ENCODE measurements around the gene SLC2A8.
A peak's percentile ranks its signal among the peaks of the same experiment; 100 is the strongest.

SLC2A8 gene

GRCh38 chr9:127396808-127397645 lies at the start of gene SLC2A8:
Gene SLC2A8 (plus strand): TSS chr9:127397169. CDS start chr9:127397231, 62 bp downstream.
- Histone ChIP-seq H3K27ac (ENCODE audit: low read depth, low read length, poor library complexity, severe bottlenecking) (no peak within 1 kb of the TSS), H3K4me2 (ENCODE audit: low read length) (peak within 1 kb of the TSS; percentile 63), H3F3A (ENCODE audit: insufficient read depth, low read length) (no peaks in the 10 kb centered on the region), H3K4me1 (ENCODE audit: insufficient read depth, low read length, severe bottlenecking) (peaks cover 18% of the 10 kb centered on the region), H3K9ac (ENCODE audit: low read length) (peak within 1 kb of the TSS; percentile 70), H3K79me2 (ENCODE audit: insufficient read depth, low read length) (no peaks in the 10 kb centered on the region), H3K27me3 (ENCODE audit: insufficient read depth, low read length) (no peaks in the 10 kb centered on the region), H3K36me3 (ENCODE audit: insufficient read depth, low read length) (no peaks in the 10 kb centered on the region), H3K9me2 (ENCODE audit: low read depth, low read length) (no peaks in the 10 kb centered on the region), H2AFZ (ENCODE audit: low read length) (no peak within 1 kb of the TSS), H3K4me3 (ENCODE audit: low read depth, low read length, poor library complexity, severe bottlenecking) (peak within 1 kb of the TSS; percentile 71), H3K9me3 (ENCODE audit: low read length) (no peaks in the 10 kb centered on the region), H4K20me1 (ENCODE audit: insufficient read depth, low read length) (no peaks in the 10 kb centered on the region)
- TF ChIP-seq CTCF (IDR thresholded peaks at IDR 0.05; ENCODE audit: low read length) = no peak
- no peak for TF ChIP-seq EZH2 (IDR thresholded peaks at IDR 0.05; ENCODE audit: borderline replicate concordance, low read length)

GRCh38 chr9:127347831-127348776 lies 48.9 kb upstream of the SLC2A8 start:
- H2AFZ ChIP-seq (ENCODE audit: low read length) = no peak overlapping the region
- no peaks in the 10 kb centered on the region for H4K20me1 ChIP-seq (ENCODE audit: insufficient read depth, low read length)
- no peaks in the 10 kb centered on the region; the same call in 1 of the 2 replicates for H3K27me3 ChIP-seq (ENCODE audit: insufficient read depth, low read length)
- no peaks in the 10 kb centered on the region for H3K9me2 ChIP-seq (ENCODE audit: low read depth, low read length)
- H3K4me2 ChIP-seq (ENCODE audit: low read length) = no peak overlapping the region
- no peaks in the 10 kb centered on the region for H3K36me3 ChIP-seq (ENCODE audit: insufficient read depth, low read length)
- H3K4me3 ChIP-seq (ENCODE audit: low read depth, low read length, poor library complexity, severe bottlenecking) = no peak overlapping the region
- no peaks in the 10 kb centered on the region for H3K79me2 ChIP-seq (ENCODE audit: insufficient read depth, low read length)
- TF ChIP-seq EZH2 (IDR thresholded peaks at IDR 0.05; ENCODE audit: borderline replicate concordance, low read length) (no peak), CTCF (IDR thresholded peaks at IDR 0.05; ENCODE audit: low read length) (peak; percentile 18; the same call in 1 of the 2 replicates)
- no peaks in the 10 kb centered on the region for H3K4me1 ChIP-seq (ENCODE audit: insufficient read depth, low read length, severe bottlenecking)
- H3K27ac ChIP-seq (ENCODE audit: low read depth, low read length, poor library complexity, severe bottlenecking) = no peak overlapping the region
- H3K9ac ChIP-seq (ENCODE audit: low read length) = no peak overlapping the region
- no peaks in the 10 kb centered on the region for H3K9me3 ChIP-seq (ENCODE audit: low read length)
- H3F3A ChIP-seq (ENCODE audit: insufficient read depth, low read length) = no peaks in the 10 kb centered on the region

GRCh38 chr9:127349483-127350113 lies 47.4 kb upstream of the SLC2A8 start:
- H3K79me2 ChIP-seq (ENCODE audit: insufficient read depth, low read length) = no peaks in the 10 kb centered on the region
- H3K9me3 ChIP-seq (ENCODE audit: low read length) = no peaks in the 10 kb centered on the region
- H2AFZ ChIP-seq (ENCODE audit: low read length) = no peak overlapping the region
- H3F3A ChIP-seq (ENCODE audit: insufficient read depth, low read length) = no peaks in the 10 kb centered on the region
- H4K20me1 ChIP-seq (ENCODE audit: insufficient read depth, low read length) = no peaks in the 10 kb centered on the region
- TF ChIP-seq EZH2 (IDR thresholded peaks at IDR 0.05; ENCODE audit: borderline replicate concordance, low read length) (no peak), CTCF (IDR thresholded peaks at IDR 0.05; ENCODE audit: low read length) (no peak)
- H3K4me3 ChIP-seq (ENCODE audit: low read depth, low read length, poor library complexity, severe bottlenecking) = no peak overlapping the region
- no peaks in the 10 kb centered on the region for H3K9me2 ChIP-seq (ENCODE audit: low read depth, low read length)
- H3K4me1 ChIP-seq (ENCODE audit: insufficient read depth, low read length, severe bottlenecking) = no peaks in the 10 kb centered on the region
- H3K36me3 ChIP-seq (ENCODE audit: insufficient read depth, low read length) = no peaks in the 10 kb centered on the region
- no peaks in the 10 kb centered on the region; the same call in 1 of the 2 replicates for H3K27me3 ChIP-seq (ENCODE audit: insufficient read depth, low read length)
- H3K9ac ChIP-seq (ENCODE audit: low read length) = no peak overlapping the region
- no peak overlapping the region for H3K4me2 ChIP-seq (ENCODE audit: low read length)
- H3K27ac ChIP-seq (ENCODE audit: low read depth, low read length, poor library complexity, severe bottlenecking) = no peak overlapping the region
